A549 (cell line): ENCODE data around the gene ZNF569. TPM values are rescaled to one million over a fixed set of nuclear protein-coding genes. Genes with fewer than 3 reads are reported as not detected.

Experiments
- ATAC-seq, 2 experiments: fragments of 200-7000 bp in 1 of 2; fragments of >200 bp in 1 of 2; cut with Nextera tagmentation in 1 of 2; cut with Tn5 transposase in 1 of 2; 3 replicates each; pipeline versions ENCODE4 v1.8.0 to v1.9.1; 2018 to 2020; ENCODE audit warnings: mild to moderate bottlenecking in 1 of 2, moderate library complexity in 1 of 2
- CTCF ChIA-PET: fragments of 300-600 bp; sonication (Branson Sonifier 250); formaldehyde crosslinking; extraction: SDS; loops from one replicate; lab custom pipeline; 2021; ENCODE audit warnings: antibody characterized with exemption, inconsistent platforms; lab: Yijun Ruan, JAX
- POLR2A ChIA-PET: fragments of 350-600 bp; formaldehyde crosslinking; extraction: SDS; loops from one replicate; lab custom pipeline; 2021; ENCODE audit warnings: antibody characterized with exemption, inconsistent platforms; lab: Yijun Ruan, JAX
- DNase-seq, 2 experiments: peaks; one replicate each; pipeline versions ENCODE4 v3.0.0 to v3.0.0-alpha.2; 2011 to 2016; ENCODE audit warnings: low read depth in 1 of 2, low spot score in 1 of 2
- FAIRE-seq: peaks from 2 replicates; lab custom pipeline; 2011; peaks lifted over from hg19 to GRCh38; lab: Jason Lieb, UNC
- H3K27ac ChIP-seq, 2 experiments: fragments of >200 bp; sonication (Bioruptor Twin); formaldehyde crosslinking; 3 replicates each; pipeline ENCODE4 v1.5.1; 2016 to 2017
- H3K4me1 ChIP-seq: fragments of >200 bp; sonication (Bioruptor Twin); formaldehyde crosslinking; 3 replicates; pipeline ENCODE4 v1.6.1; 2016
- H3K4me2 ChIP-seq: fragments of >200 bp; sonication (Bioruptor Twin); formaldehyde crosslinking; 3 replicates; pipeline ENCODE4 v1.6.1; 2016
- H3K4me3 ChIP-seq: fragments of >200 bp; sonication (Bioruptor Twin); formaldehyde crosslinking; 3 replicates; pipeline ENCODE4 v1.5.1; 2016
- H3K9me3 ChIP-seq: fragments of >200 bp; sonication (Bioruptor Twin); formaldehyde crosslinking; 3 replicates; pipeline ENCODE4 v1.6.1; 2016
- BHLHE40 ChIP-seq: IDR thresholded peaks from 2 replicates; pipeline ENCODE4 v1.6.1; 2012; ENCODE audit warnings: low read depth, low read length, inconsistent platforms
- E2F6 ChIP-seq: IDR thresholded peaks from 2 replicates; pipeline ENCODE4 v1.6.1; 2012; ENCODE audit warnings: low read depth, borderline replicate concordance
- ELK1 ChIP-seq: fragments of 150-350 bp; IDR thresholded peaks from 2 replicates; pipeline ENCODE4 v1.6.1; 2014; ENCODE audit warnings: low read depth, mild to moderate bottlenecking, low read length
- FOSL2 ChIP-seq, 2 experiments: fragments of 450-650 bp in 1 of 2; fragments of >200 bp in 1 of 2; sonication (Bioruptor Twin) in 1 of 2; formaldehyde crosslinking; IDR thresholded peaks; 2 replicates each; pipeline versions ENCODE4 v1.5.0 to v1.6.1; 2016 to 2020; ENCODE audit warnings: mild to moderate bottlenecking in 1 of 2, moderate library complexity in 1 of 2
- GATA3 ChIP-seq: IDR thresholded peaks from 2 replicates; pipeline ENCODE4 v1.6.1; 2012; ENCODE audit warnings: borderline replicate concordance
- HOXA7 ChIP-seq: fragments of 250-450 bp; sonication (Bioruptor Pico); IDR thresholded peaks from 2 replicates; pipeline ENCODE4 v1.5.0; 2020; ENCODE audit warnings: mild to moderate bottlenecking, moderate library complexity
- JUN ChIP-seq, 2 experiments: fragments of >200 bp; sonication (Bioruptor Twin); formaldehyde crosslinking; IDR thresholded peaks; 2 replicates in 1 of 2; 3 replicates in 1 of 2; pipeline ENCODE4 v1.6.1; 2016 to 2017
- MAX ChIP-seq: IDR thresholded peaks from 2 replicates; pipeline ENCODE4 v1.6.1; 2012
- POLR2A ChIP-seq: IDR thresholded peaks from 2 replicates; pipeline ENCODE4 v1.6.1; 2012; ENCODE audit warnings: mild to moderate bottlenecking, low read length
- POLR2AphosphoS2 ChIP-seq: conservative IDR thresholded peaks from 2 replicates; pipeline ENCODE4 v1.6.1; 2012; ENCODE audit warnings: low read length, improper control_type of control experiment, inconsistent platforms
- RAD21 ChIP-seq, 2 experiments: fragments of >200 bp in 1 of 2; sonication (Bioruptor Twin) in 1 of 2; formaldehyde crosslinking in 1 of 2; IDR thresholded peaks in 1 of 2; conservative IDR thresholded peaks in 1 of 2; 2 replicates in 1 of 2; 3 replicates in 1 of 2; pipeline ENCODE4 v1.6.1; 2012 to 2018; ENCODE audit warnings: inconsistent platforms in 1 of 2
- RCOR1 ChIP-seq: fragments of 150-350 bp; IDR thresholded peaks from 2 replicates; pipeline ENCODE4 v1.6.1; 2014; ENCODE audit warnings: antibody characterized with exemption, low read length, low read depth
- REST ChIP-seq: fragments of 200-600 bp; sonication (generic); IDR thresholded peaks from 2 replicates; pipeline ENCODE4 v1.6.1; 2016; ENCODE audit warnings: antibody characterized with exemption, mild to moderate bottlenecking, moderate library complexity
- RFX5 ChIP-seq: fragments of 450-650 bp; IDR thresholded peaks from 2 replicates; pipeline ENCODE4 v1.7.1; 2014; ENCODE audit warnings: antibody characterized with exemption, mild to moderate bottlenecking, moderate library complexity
- WGBS: methylation state at CpG from one replicate; pipeline ENCODE4 v1.1.6; 2017; ENCODE audit errors: missing lambda C conversion rate; 5-methylcytosine and 5-hydroxymethylcytosine counted together
- polyA plus RNA-seq, 4 experiments: library from polyadenylated mRNA; depleted of rRNA in 3 of 4; stranded (reverse); fragments of >200 nt; fragmentation: RNase III in 1 of 4; extraction: RNeasy Plus Mini Kit Qiagen cat#74134 plus additional on column Dnase treatment in 1 of 4; gene quantifications; 2 replicates in 3 of 4; 3 replicates in 1 of 4; pipeline ENCODE4 v1.2.3, GENCODE V29; 2011 to 2017

ZNF569 gene
- polyA plus RNA-seq, 2 of the 4 experiments (the other 2 are of a cell fraction): 6.3 to 11.1 TPM

GRCh38 chr19:37468961-37469777 is 1.9 kb upstream of the ZNF569 start, which contains the start of gene ZNF570 (continued):
- TF ChIP-seq MAX (peak; percentile 83), HOXA7 (no peak), POLR2AphosphoS2 (no peak), FOSL2 (IDR thresholded peaks at IDR 0.05) (no peak), FOSL2 (CRISPR knock-in tag; IDR thresholded peaks at IDR 0.05) (peak; percentile 10; the same call in 1 of the 2 replicates), POLR2A (peak; percentile 49), BHLHE40 (no peak), RFX5 (peak; percentile 51; the same call in 1 of the 2 replicates)

- TF ChIP-seq FOSL2 (IDR thresholded peaks at IDR 0.05) (no peak), FOSL2 (CRISPR knock-in tag; IDR thresholded peaks at IDR 0.05) (0 out of 2 replicates have a peak, but pooled peaks have one; percentile 3), ELK1 (no peak), RCOR1 (no peak), GATA3 (peak; percentile 15; the same call in 1 of the 2 replicates), MAX (no peak)
- TF ChIP-seq, all 56 proteins: peak for 2
- Histone ChIP-seq H3K4me1 (no peaks in the 10 kb centered on the region), H3K9me3 (peaks cover 80% of the 10 kb centered on the region), H3K4me3 (peak overlapping the region; percentile 63), H3K27ac (peak overlapping the region; percentile 80 to 87; a peak in 4 of 6 replicates), H3K4me2 (peak overlapping the region; percentile 72)
- DNase-seq (no peak), FAIRE-seq (no peak), ATAC-seq (no peak; a peak in 1 of 6 replicates)
- ChIA-PET CTCF (interaction anchor here (0.6 kb wide), 1 partner anchor 28 kb away, joined by 4 read pairs; no protein-coding TSS in a partner anchor), POLR2A (interaction anchor here (0.9 to 1.6 kb wide), 5 partner anchors 97 to 978 kb away, joined by 5 to 7 read pairs (median 6); partner anchors contain the start of genes ZNF527, ZNF540, ZNF566 and ZNF571)
- 78% methylated on average over 18 of the region's 18 CpGs for WGBS
These were observed 405 bp upstream of the ZNF569 start for GRCh38 chr19:37467608-37468090.

GRCh38 chr19:37466277-37466797 is 907 bp downstream of the ZNF569 start:
- DNase-seq: no peak
- CTCF ChIA-PET: no interaction called here
- peak overlapping the region; percentile 80 to 87 for H3K27ac ChIP-seq
- no peak for ATAC-seq
- peak; percentile 95 for FAIRE-seq
- POLR2A ChIA-PET: interaction anchor here (1.6 kb wide), 1 partner anchor 313 kb away, joined by 6 read pairs; the partner anchor contains the start of gene ZNF573
- peak overlapping the region; percentile 63 for H3K4me3 ChIP-seq
- 52% methylated on average over 25 of the region's 25 CpGs for WGBS
- TF ChIP-seq POLR2A (no peak), JUN (IDR thresholded peaks at IDR 0.05) (no peak), FOSL2 (IDR thresholded peaks at IDR 0.05) (no peak), FOSL2 (CRISPR knock-in tag; IDR thresholded peaks at IDR 0.05) (no peak), RAD21 (conservative IDR thresholded peaks at IDR 0.05 in 1 of 2, IDR thresholded peaks at IDR 0.05 in 1 of 2) (no peak), E2F6 (no peak), REST (no peak)
- no peaks in the 10 kb centered on the region for H3K4me1 ChIP-seq
- H3K9me3 ChIP-seq: peaks cover 80% of the 10 kb centered on the region
- H3K4me2 ChIP-seq: peak overlapping the region; percentile 72
